Adrenal gland (tissue), 12 donors: ENCODE results near the gene ATP6V0C. TPM values are rescaled to one million over a fixed set of nuclear protein-coding genes. Genes with fewer than 3 reads are reported as not detected.

Experiments
- DNase-seq, 7 donors: peaks; one replicate each; pipeline ENCODE4 v3.0.0-alpha.2; 2019 to 2020
- H3K27ac ChIP-seq, 5 donors: fragments of 200-600 bp; sonication (generic) in 4 of 5; 1 replicate in 3 of 5; 2 replicates in 2 of 5; pipeline versions ENCODE4 v1.5.1 to v1.8.0; 2016 to 2020; ENCODE audit warnings: mild to moderate bottlenecking in 1 of 5
- H3K27me3 ChIP-seq: fragments of 200-600 bp; 2 replicates; pipeline ENCODE4 v1.8.0; 2021
- H3K36me3 ChIP-seq, 2 donors: fragments of 200-600 bp; replicated peaks in 1 of 2; 1 replicate in 1 of 2; 2 replicates in 1 of 2; pipeline versions ENCODE4 v1.5.1 to v1.8.0; 2018 to 2022
- H3K4me1 ChIP-seq, 2 donors: fragments of 200-600 bp; replicated peaks in 1 of 2; 1 replicate in 1 of 2; 2 replicates in 1 of 2; pipeline versions ENCODE4 v1.5.1 to v1.8.0; 2018 to 2021
- H3K4me3 ChIP-seq, 4 donors: fragments of 200-600 bp; sonication (generic) in 3 of 4; one replicate each; pipeline ENCODE4 v1.5.1; 2016 to 2018
- H3K9me3 ChIP-seq, 3 donors: fragments of 200-600 bp; sonication (generic) in 1 of 3; replicated peaks in 1 of 3; 1 replicate in 2 of 3; 2 replicates in 1 of 3; pipeline versions ENCODE4 v1.5.1 to v1.8.0; 2016 to 2021
- CTCF ChIP-seq, 6 experiments: fragments of 450-650 bp in 4 of 6; fragments of 200-600 bp in 2 of 6; sonication (generic) in 1 of 6; IDR thresholded peaks; 1 replicate in 5 of 6; 2 replicates in 1 of 6; pipeline versions ENCODE4 v1.5.1 to v1.8.0; 2016 to 2021; ENCODE audit warnings: antibody characterized with exemption in 6 of 6, mild to moderate bottlenecking in 2 of 6, moderate library complexity in 1 of 6
- POLR2A ChIP-seq, 2 donors: fragments of 450-650 bp; IDR thresholded peaks; one replicate each; pipeline ENCODE4 v1.6.1; 2017; ENCODE audit warnings: antibody characterized with exemption in 2 of 2, mild to moderate bottlenecking in 2 of 2, moderate library complexity in 1 of 2
- WGBS, 4 donors: extraction: QIAGEN DNeasy Blood & Tissue Kit in 2 of 4; methylation state at CpG; one replicate each; pipeline versions ENCODE4 v1.1.5 to v1.1.7; 2013 to 2017; 5-methylcytosine and 5-hydroxymethylcytosine counted together
- intact Hi-C, 2 donors: fragments of 100-400 bp; cut with DNase I; formaldehyde crosslinking; loops; one replicate each; pipeline versions ENCODE4 v1.14.1 to v1.15.0; 2022 to 2023
- polyA plus RNA-seq, 3 donors: library from polyadenylated mRNA; stranded (reverse); fragments of 200-250 nt in 2 of 3; fragments of 350-450 nt in 1 of 3; fragmentation: Illumina TruSeq in 1 of 3; extraction: RNeasy Lipid Tissue Mini Kit (QIAGEN cat#74804) in 1 of 3; gene quantifications; one replicate each; pipeline ENCODE4 v1.2.3, GENCODE V29; 2013 to 2014
- total RNA-seq, 9 donors: library from RNA; depleted of rRNA in 4 of 9; stranded (reverse); fragments of >200 nt in 4 of 9; fragments of 120-200 nt in 1 of 9; fragmentation: NEBNext Ultra II Directional in 1 of 9; extraction: Animal tissue kit (Norgen Biotek cat#: 25700) in 1 of 9; gene quantifications; one replicate each; pipeline versions ENCODE4 v1.1.0 to v1.2.4, GENCODE V29; 2013 to 2023
- donor health status: healthy with polysubstance abuse.
- donor health status: Bipolar disorder and iron deficiency.
- donor health status: DM: yes; HTN: yes; CAD: no.
- donor health status: DM: no; HTN: no; CAD: no.
- donor health status: DM: no; HTN: no; CAD: no.
- donor health status: DM: yes; HTN: yes; CAD: no.

ATP6V0C gene
- total and polyA plus RNA-seq, 12 donors, result 26.5 to 318 (median 133) TPM

- intact Hi-C loops, result no loop called here
- H3K27ac ChIP-seq, result peak overlapping the region in 4 of 5 donors; percentile 96 to 99 (median 98)
- H3K27me3 ChIP-seq, result no peaks in the 10 kb centered on the region
- H3K9me3 ChIP-seq, result no peaks in the 10 kb centered on the region
- peaks cover 49 to 64% of the 10 kb centered on the region in 2 donors for H3K4me1 ChIP-seq
- H3K36me3 ChIP-seq, result peaks cover 0 to 9% of the 10 kb centered on the region in 2 donors
- no peak for TF ChIP-seq CTCF (IDR thresholded peaks at IDR 0.05)
- DNase-seq, result peak in 1 of 7 donors; percentile 25
- 73 to 80% (median 74%) methylated on average over 8 to 12 of the region's 12 CpGs for WGBS, 4 donors
- H3K4me3 ChIP-seq, result no peak overlapping the region
These were observed 4.3 kb downstream of the ATP6V0C start for GRCh38 chr16:2517954-2518605.

GRCh38 chr16:2518823-2519710 lies 5.3 kb downstream of the ATP6V0C start:
- intact Hi-C loops, result no loop called here
- Histone ChIP-seq H3K4me3 (peak overlapping the region in 1 of 4 donors; percentile 89), H3K4me1 (peaks cover 49 to 61% of the 10 kb centered on the region in 2 donors), H3K9me3 (no peaks in the 10 kb centered on the region), H3K36me3 (peaks cover 0 to 18% of the 10 kb centered on the region in 2 donors), H3K27ac (peak overlapping the region; percentile 25 to 99 (median 97)), H3K27me3 (no peaks in the 10 kb centered on the region)
- DNase-seq, result peak in 2 of 7 donors; percentile 49 to 56
- WGBS, 4 donors, result 78 to 83% (median 82%) methylated on average over 25 to 39 of the region's 39 CpGs
- TF ChIP-seq POLR2A (IDR thresholded peaks at IDR 0.05), result no peak
- TF ChIP-seq CTCF (IDR thresholded peaks at IDR 0.05), result no peak

GRCh38 chr16:2519711-2520080 lies 5.9 kb downstream of the ATP6V0C start:
- DNase-seq, result peak in 3 of 7 donors; percentile 35 to 49 (median 46)
- H3K27ac ChIP-seq, result peak overlapping the region; percentile 25 to 99 (median 96)
- H3K4me3 ChIP-seq, result peak overlapping the region in 1 of 4 donors; percentile 89
- H3K27me3 ChIP-seq, result no peaks in the 10 kb centered on the region
- 32 to 44% (median 38%) methylated on average over 16 to 22 of the region's 22 CpGs for WGBS, 4 donors
- TF ChIP-seq CTCF (IDR thresholded peaks at IDR 0.05) (no peak), POLR2A (IDR thresholded peaks at IDR 0.05) (no peak)
- H3K36me3 ChIP-seq, result peaks cover 0 to 25% of the 10 kb centered on the region in 2 donors
- intact Hi-C loops, result no loop called here
- peaks cover 49 to 61% of the 10 kb centered on the region in 2 donors for H3K4me1 ChIP-seq
- no peaks in the 10 kb centered on the region for H3K9me3 ChIP-seq

- H3K27ac ChIP-seq, result peak within 1 kb of the TSS; percentile 25 to 99 (median 96)
- H3K4me3 ChIP-seq, result peak within 1 kb of the TSS in 3 of 4 donors; percentile 39 to 89 (median 73)
- H3K9me3 ChIP-seq, result no peaks in the 10 kb centered on the region
- DNase-seq, result peak; percentile 92 to 97 (median 94)
- H3K27me3 ChIP-seq, result no peaks in the 10 kb centered on the region
- H3K4me1 ChIP-seq, result peaks cover 45 to 55% of the 10 kb centered on the region in 2 donors
- intact Hi-C loops, result no loop called here
- WGBS, 4 donors, result 0 to 1% (median 0%) methylated on average over 1 to 83 of the region's 83 CpGs
- TF ChIP-seq CTCF (IDR thresholded peaks at IDR 0.05) (no peak), POLR2A (IDR thresholded peaks at IDR 0.05) (peak; percentile 52 to 85)
- H3K36me3 ChIP-seq, result peaks cover 0 to 30% of the 10 kb centered on the region in 2 donors
These were observed 6.5 kb downstream of the ATP6V0C start, which contains the start of gene AMDHD2 for GRCh38 chr16:2520097-2520783. TSS of gene AMDHD2 (plus strand) at chr16:2520371. CDS start at chr16:2520459, 88 bp downstream.
